PC-9 (cell line): Measurements from ENCODE around the gene PTPN23.

Experiments
- EZH2 ChIP-seq: fragments of 200-600 bp; sonication (generic); IDR thresholded peaks from 2 replicates; pipeline ENCODE4 v1.8.0; 2017; ENCODE audit warnings: antibody characterized with exemption, low read depth
- TF ChIP-seq, protein P1 (sequence below): fragments of 200-600 bp; sonication (generic); conservative IDR thresholded peaks from 2 replicates; pipeline ENCODE4 v1.6.1; 2017; ENCODE audit warnings: mixed run types, antibody characterized with exemption, mild to moderate bottlenecking, moderate library complexity

DNA sequence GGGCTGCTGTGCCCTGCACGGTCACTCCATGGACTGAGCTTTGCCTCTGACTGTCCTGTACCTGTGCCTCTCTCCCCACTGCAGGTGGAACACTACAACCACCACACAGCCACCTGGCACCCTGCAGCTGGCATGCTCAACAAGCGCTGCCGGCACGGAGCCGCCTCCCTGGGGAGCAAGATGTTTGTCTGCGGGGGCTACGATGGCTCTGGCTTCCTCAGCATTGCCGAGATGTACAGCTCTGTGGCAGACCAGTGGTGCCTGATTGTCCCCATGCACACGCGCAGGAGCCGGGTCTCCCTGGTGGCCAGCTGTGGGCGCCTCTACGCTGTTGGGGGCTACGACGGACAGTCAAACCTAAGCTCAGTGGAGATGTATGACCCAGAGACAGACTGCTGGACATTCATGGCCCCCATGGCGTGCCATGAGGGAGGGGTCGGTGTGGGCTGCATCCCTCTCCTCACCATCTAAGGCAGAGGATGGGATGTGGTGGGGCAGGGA is 37.3 kb upstream of the PTPN23 start:
- TF ChIP-seq, protein P1, sequence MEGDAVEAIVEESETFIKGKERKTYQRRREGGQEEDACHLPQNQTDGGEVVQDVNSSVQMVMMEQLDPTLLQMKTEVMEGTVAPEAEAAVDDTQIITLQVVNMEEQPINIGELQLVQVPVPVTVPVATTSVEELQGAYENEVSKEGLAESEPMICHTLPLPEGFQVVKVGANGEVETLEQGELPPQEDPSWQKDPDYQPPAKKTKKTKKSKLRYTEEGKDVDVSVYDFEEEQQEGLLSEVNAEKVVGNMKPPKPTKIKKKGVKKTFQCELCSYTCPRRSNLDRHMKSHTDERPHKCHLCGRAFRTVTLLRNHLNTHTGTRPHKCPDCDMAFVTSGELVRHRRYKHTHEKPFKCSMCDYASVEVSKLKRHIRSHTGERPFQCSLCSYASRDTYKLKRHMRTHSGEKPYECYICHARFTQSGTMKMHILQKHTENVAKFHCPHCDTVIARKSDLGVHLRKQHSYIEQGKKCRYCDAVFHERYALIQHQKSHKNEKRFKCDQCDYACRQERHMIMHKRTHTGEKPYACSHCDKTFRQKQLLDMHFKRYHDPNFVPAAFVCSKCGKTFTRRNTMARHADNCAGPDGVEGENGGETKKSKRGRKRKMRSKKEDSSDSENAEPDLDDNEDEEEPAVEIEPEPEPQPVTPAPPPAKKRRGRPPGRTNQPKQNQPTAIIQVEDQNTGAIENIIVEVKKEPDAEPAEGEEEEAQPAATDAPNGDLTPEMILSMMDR = no peak
- TF ChIP-seq EZH2 = no peak
